Liver (tissue), 9 donors: Measurements from ENCODE around the gene TNS1. TPM values are rescaled to one million over a fixed set of nuclear protein-coding genes. Genes with fewer than 3 reads are reported as not detected.

Experiments
- DNase-seq: peaks from one replicate; pipeline ENCODE4 v3.0.0-alpha.2; 2017; ENCODE audit warnings: low spot score
- H3K27ac ChIP-seq, 2 donors: one replicate each; pipeline ENCODE4 v1.7.0; 2013; ENCODE audit warnings: inconsistent platforms in 2 of 2, low read length in 2 of 2, control low read depth in 1 of 2, low read depth in 1 of 2, mild to moderate bottlenecking in 1 of 2
- H3K27me3 ChIP-seq, 4 donors: one replicate each; pipeline versions ENCODE4 v1.6.1 to v1.7.0; 2013; ENCODE audit warnings: low read length in 3 of 4, inconsistent platforms in 1 of 4, mild to moderate bottlenecking in 1 of 4, moderate library complexity in 1 of 4; ENCODE audit not compliant: control insufficient read depth in 4 of 4, insufficient read depth in 4 of 4
- H3K36me3 ChIP-seq, 4 donors: one replicate each; pipeline versions ENCODE4 v1.6.1 to v1.7.0; 2013; ENCODE audit warnings: low read length in 3 of 4, mild to moderate bottlenecking in 3 of 4, low read depth in 1 of 4, moderate library complexity in 1 of 4; ENCODE audit not compliant: control insufficient read depth in 4 of 4, insufficient read depth in 3 of 4
- H3K4me1 ChIP-seq, 4 donors: one replicate each; pipeline versions ENCODE4 v1.6.1 to v1.7.0; 2013; ENCODE audit warnings: low read length in 3 of 4, mild to moderate bottlenecking in 3 of 4, moderate library complexity in 1 of 4; ENCODE audit not compliant: control insufficient read depth in 4 of 4, insufficient read depth in 4 of 4
- H3K4me3 ChIP-seq, 3 donors: one replicate each; pipeline versions ENCODE4 v1.6.1 to v1.7.0; 2013; ENCODE audit warnings: low read length in 3 of 3, control low read depth in 1 of 3, low read depth in 1 of 3, mild to moderate bottlenecking in 1 of 3
- H3K9ac ChIP-seq, 2 donors: one replicate each; pipeline ENCODE4 v1.7.0; 2013; ENCODE audit warnings: low read length in 2 of 2, mild to moderate bottlenecking in 2 of 2, moderate library complexity in 2 of 2, control low read depth in 1 of 2, low read depth in 1 of 2
- H3K9me3 ChIP-seq, 4 donors: one replicate each; pipeline versions ENCODE4 v1.6.1 to v1.7.0; 2013; ENCODE audit warnings: low read length in 3 of 4; ENCODE audit not compliant: control insufficient read depth in 4 of 4
- FOXA1 ChIP-seq: IDR thresholded peaks from 2 replicates; pipeline ENCODE4 v1.6.1; 2016; ENCODE audit warnings: antibody characterized with exemption
- FOXA2 ChIP-seq: IDR thresholded peaks from 2 replicates; pipeline ENCODE4 v1.6.1; 2016; ENCODE audit warnings: antibody characterized with exemption
- GABPA ChIP-seq, 2 donors: IDR thresholded peaks in 1 of 2; conservative IDR thresholded peaks in 1 of 2; 2 replicates each; pipeline ENCODE4 v1.6.1; 2016; ENCODE audit warnings: antibody characterized with exemption in 2 of 2, mild to moderate bottlenecking in 1 of 2, moderate library complexity in 1 of 2
- HNF4A ChIP-seq, 2 donors: conservative IDR thresholded peaks; 2 replicates each; pipeline ENCODE4 v1.6.1; 2016; ENCODE audit warnings: antibody characterized with exemption in 2 of 2, mild to moderate bottlenecking in 2 of 2
- HNF4G ChIP-seq: IDR thresholded peaks from 2 replicates; pipeline ENCODE4 v1.6.1; 2016; ENCODE audit warnings: antibody characterized with exemption
- JUND ChIP-seq, 2 donors: IDR thresholded peaks; 2 replicates each; pipeline ENCODE4 v1.6.1; 2016; ENCODE audit warnings: antibody characterized with exemption in 2 of 2
- NR2F2 ChIP-seq: IDR thresholded peaks from 2 replicates; pipeline ENCODE4 v1.6.1; 2016; ENCODE audit warnings: antibody characterized with exemption
- RAD21 ChIP-seq, 2 donors: IDR thresholded peaks; 2 replicates each; pipeline ENCODE4 v1.6.1; 2016; ENCODE audit warnings: antibody characterized with exemption in 2 of 2, mild to moderate bottlenecking in 2 of 2
- SP1 ChIP-seq: IDR thresholded peaks from 2 replicates; pipeline ENCODE4 v1.6.1; 2018; ENCODE audit warnings: antibody characterized with exemption, mild to moderate bottlenecking
- YY1 ChIP-seq: IDR thresholded peaks from 2 replicates; pipeline ENCODE4 v1.6.1; 2016; ENCODE audit warnings: antibody characterized with exemption, mild to moderate bottlenecking
- WGBS: extraction: QIAGEN DNeasy Blood & Tissue Kit; methylation state at CpG from one replicate; pipeline ENCODE4 v1.1.7; 2013; 5-methylcytosine and 5-hydroxymethylcytosine counted together
- polyA plus RNA-seq, 2 donors: library from polyadenylated mRNA; stranded (reverse) in 1 of 2; unstranded in 1 of 2; fragments of 200-250 nt in 1 of 2; fragments of >200 nt in 1 of 2; fragmentation: Nextera tagmentation in 1 of 2; extraction: Ambion mirVana in 1 of 2; gene quantifications; one replicate each; pipeline versions ENCODE4 v1.2.1 to v1.2.3, GENCODE V29; 2013 to 2015
- total RNA-seq, 2 donors: library from RNA; depleted of rRNA; stranded (reverse); fragments of >200 nt; gene quantifications; one replicate each; pipeline ENCODE4 v1.2.3, GENCODE V29; 2014
- TF ChIP-seq, protein P1 (sequence below): fragments of 150-350 bp; IDR thresholded peaks from 2 replicates; pipeline ENCODE4 v1.5.1; 2017; ENCODE audit warnings: improper control_type of control experiment, low read depth, low read length; ENCODE audit not compliant: missing input control
- TF ChIP-seq, protein P2 (sequence below): IDR thresholded peaks from 2 replicates; pipeline ENCODE4 v1.6.1; 2016; ENCODE audit warnings: antibody characterized with exemption, mild to moderate bottlenecking
- TF ChIP-seq, protein P3 (sequence below): IDR thresholded peaks from 2 replicates; pipeline ENCODE4 v1.6.1; 2016; ENCODE audit warnings: antibody characterized with exemption
- TF ChIP-seq, protein P4 (sequence below): IDR thresholded peaks from 2 replicates; pipeline ENCODE4 v1.6.1; 2016; ENCODE audit warnings: antibody characterized with exemption
- TF ChIP-seq, protein P5 (sequence below): IDR thresholded peaks from 2 replicates; pipeline ENCODE4 v1.6.1; 2016; ENCODE audit warnings: antibody characterized with exemption
- donor health status: healthy.
- donor health status: healthy.
- donor health status: healthy.
- donor health status: healthy.
- donor health status: healthy.

The TNS1 gene
- total and polyA plus RNA-seq, 4 donors: 16.3 to 128 (median 57.3) TPM

DNA sequence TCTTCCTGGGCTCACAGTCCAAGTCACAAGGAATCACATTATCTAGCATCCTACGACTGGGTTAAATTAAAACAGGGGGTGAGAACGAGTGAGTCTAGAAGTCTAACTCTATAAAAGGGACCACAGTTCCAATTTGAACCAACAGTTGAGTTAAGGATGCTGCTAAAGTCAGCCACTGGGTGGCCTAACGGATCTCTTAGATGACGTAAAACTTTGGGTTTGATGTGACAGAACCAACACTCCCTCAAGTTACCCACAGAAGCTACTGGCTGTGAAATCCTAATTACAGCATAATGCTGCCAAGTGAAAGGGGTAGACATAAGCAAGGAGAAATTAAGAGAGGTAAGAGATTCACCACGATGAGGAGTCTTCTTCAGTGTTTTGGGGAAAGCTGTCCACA is 33.6 kb upstream of the TNS1 start:
- Histone ChIP-seq H3K4me1 (peaks cover 0 to 11% (median 2%) of the 10 kb centered on the region in 4 donors), H3K27ac (no peak overlapping the region), H3K27me3 (no peaks in the 10 kb centered on the region), H3K9ac (no peak overlapping the region), H3K36me3 (no peaks in the 10 kb centered on the region), H3K4me3 (no peak overlapping the region), H3K9me3 (no peaks in the 10 kb centered on the region)
- 78% methylated on average over 5 of the region's 5 CpGs for WGBS
- TF ChIP-seq FOXA2: no peak
- no peak for DNase-seq

DNA sequence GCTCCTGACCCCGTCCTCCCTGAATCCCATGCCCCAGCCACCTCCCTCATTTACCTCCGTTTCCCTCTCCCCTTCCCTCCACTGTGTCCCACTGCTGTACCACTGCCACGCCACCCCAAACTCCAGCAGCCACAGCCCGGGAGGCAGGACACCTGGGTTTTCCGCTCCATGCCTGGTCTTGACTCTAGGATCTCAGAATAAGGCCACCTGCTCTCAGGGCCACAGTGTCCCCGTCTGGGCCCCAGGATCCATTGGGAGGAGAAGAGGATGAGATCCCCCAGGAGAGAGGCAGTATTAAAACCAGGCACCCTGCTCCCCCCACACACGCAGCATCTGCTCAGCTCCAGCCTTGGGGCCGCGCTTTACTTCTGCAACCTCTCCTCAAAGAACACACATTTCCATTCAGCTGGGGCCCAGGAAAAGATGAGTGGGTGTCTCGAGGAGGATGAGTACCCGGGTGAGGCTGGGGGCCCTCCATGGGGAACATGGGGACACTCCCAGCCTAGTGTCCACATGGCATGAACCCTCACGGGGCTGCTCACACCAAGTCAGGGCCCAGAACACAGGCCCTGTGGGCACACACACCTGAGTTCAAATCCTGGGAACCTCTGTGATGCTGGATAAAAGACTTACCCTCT is 32.8 kb upstream of the TNS1 start:
- 82% methylated on average over 12 of the region's 12 CpGs for WGBS
- no peak overlapping the region for H3K27ac ChIP-seq
- no peak overlapping the region for H3K4me3 ChIP-seq
- no peak overlapping the region for H3K9ac ChIP-seq
- H3K9me3 ChIP-seq: no peaks in the 10 kb centered on the region
- no peaks in the 10 kb centered on the region for H3K36me3 ChIP-seq
- TF ChIP-seq RAD21 (IDR thresholded peaks at IDR 0.05): no peak
- TF ChIP-seq, protein P1, sequence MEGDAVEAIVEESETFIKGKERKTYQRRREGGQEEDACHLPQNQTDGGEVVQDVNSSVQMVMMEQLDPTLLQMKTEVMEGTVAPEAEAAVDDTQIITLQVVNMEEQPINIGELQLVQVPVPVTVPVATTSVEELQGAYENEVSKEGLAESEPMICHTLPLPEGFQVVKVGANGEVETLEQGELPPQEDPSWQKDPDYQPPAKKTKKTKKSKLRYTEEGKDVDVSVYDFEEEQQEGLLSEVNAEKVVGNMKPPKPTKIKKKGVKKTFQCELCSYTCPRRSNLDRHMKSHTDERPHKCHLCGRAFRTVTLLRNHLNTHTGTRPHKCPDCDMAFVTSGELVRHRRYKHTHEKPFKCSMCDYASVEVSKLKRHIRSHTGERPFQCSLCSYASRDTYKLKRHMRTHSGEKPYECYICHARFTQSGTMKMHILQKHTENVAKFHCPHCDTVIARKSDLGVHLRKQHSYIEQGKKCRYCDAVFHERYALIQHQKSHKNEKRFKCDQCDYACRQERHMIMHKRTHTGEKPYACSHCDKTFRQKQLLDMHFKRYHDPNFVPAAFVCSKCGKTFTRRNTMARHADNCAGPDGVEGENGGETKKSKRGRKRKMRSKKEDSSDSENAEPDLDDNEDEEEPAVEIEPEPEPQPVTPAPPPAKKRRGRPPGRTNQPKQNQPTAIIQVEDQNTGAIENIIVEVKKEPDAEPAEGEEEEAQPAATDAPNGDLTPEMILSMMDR: no peak
- TF ChIP-seq FOXA1: no peak
- no peak for TF ChIP-seq SP1
- TF ChIP-seq HNF4G: no peak
- TF ChIP-seq, protein P2, sequence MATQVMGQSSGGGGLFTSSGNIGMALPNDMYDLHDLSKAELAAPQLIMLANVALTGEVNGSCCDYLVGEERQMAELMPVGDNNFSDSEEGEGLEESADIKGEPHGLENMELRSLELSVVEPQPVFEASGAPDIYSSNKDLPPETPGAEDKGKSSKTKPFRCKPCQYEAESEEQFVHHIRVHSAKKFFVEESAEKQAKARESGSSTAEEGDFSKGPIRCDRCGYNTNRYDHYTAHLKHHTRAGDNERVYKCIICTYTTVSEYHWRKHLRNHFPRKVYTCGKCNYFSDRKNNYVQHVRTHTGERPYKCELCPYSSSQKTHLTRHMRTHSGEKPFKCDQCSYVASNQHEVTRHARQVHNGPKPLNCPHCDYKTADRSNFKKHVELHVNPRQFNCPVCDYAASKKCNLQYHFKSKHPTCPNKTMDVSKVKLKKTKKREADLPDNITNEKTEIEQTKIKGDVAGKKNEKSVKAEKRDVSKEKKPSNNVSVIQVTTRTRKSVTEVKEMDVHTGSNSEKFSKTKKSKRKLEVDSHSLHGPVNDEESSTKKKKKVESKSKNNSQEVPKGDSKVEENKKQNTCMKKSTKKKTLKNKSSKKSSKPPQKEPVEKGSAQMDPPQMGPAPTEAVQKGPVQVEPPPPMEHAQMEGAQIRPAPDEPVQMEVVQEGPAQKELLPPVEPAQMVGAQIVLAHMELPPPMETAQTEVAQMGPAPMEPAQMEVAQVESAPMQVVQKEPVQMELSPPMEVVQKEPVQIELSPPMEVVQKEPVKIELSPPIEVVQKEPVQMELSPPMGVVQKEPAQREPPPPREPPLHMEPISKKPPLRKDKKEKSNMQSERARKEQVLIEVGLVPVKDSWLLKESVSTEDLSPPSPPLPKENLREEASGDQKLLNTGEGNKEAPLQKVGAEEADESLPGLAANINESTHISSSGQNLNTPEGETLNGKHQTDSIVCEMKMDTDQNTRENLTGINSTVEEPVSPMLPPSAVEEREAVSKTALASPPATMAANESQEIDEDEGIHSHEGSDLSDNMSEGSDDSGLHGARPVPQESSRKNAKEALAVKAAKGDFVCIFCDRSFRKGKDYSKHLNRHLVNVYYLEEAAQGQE: no peak
- TF ChIP-seq, protein P3, sequence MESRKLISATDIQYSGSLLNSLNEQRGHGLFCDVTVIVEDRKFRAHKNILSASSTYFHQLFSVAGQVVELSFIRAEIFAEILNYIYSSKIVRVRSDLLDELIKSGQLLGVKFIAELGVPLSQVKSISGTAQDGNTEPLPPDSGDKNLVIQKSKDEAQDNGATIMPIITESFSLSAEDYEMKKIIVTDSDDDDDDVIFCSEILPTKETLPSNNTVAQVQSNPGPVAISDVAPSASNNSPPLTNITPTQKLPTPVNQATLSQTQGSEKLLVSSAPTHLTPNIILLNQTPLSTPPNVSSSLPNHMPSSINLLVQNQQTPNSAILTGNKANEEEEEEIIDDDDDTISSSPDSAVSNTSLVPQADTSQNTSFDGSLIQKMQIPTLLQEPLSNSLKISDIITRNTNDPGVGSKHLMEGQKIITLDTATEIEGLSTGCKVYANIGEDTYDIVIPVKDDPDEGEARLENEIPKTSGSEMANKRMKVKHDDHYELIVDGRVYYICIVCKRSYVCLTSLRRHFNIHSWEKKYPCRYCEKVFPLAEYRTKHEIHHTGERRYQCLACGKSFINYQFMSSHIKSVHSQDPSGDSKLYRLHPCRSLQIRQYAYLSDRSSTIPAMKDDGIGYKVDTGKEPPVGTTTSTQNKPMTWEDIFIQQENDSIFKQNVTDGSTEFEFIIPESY: no peak
- TF ChIP-seq HNF4A (conservative IDR thresholded peaks at IDR 0.05): no peak
- TF ChIP-seq JUND (IDR thresholded peaks at IDR 0.05): no peak
- TF ChIP-seq, protein P4, sequence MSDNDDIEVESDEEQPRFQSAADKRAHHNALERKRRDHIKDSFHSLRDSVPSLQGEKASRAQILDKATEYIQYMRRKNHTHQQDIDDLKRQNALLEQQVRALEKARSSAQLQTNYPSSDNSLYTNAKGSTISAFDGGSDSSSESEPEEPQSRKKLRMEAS: no peak
- TF ChIP-seq, protein P5, sequence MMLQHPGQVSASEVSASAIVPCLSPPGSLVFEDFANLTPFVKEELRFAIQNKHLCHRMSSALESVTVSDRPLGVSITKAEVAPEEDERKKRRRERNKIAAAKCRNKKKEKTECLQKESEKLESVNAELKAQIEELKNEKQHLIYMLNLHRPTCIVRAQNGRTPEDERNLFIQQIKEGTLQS: no peak
- TF ChIP-seq NR2F2: no peak
- TF ChIP-seq GABPA (IDR thresholded peaks at IDR 0.05 in 1 of 2, conservative IDR thresholded peaks at IDR 0.05 in 1 of 2): no peak
- no peak for TF ChIP-seq YY1
- H3K27me3 ChIP-seq: no peaks in the 10 kb centered on the region
- peaks cover 0 to 11% (median 2%) of the 10 kb centered on the region in 4 donors for H3K4me1 ChIP-seq
- DNase-seq: no peak
